A549 (cell line): Measurements from ENCODE around the gene PIGU.
A peak's percentile ranks its signal among the peaks of the same experiment; 100 is the strongest.

Experiments
- CTCF ChIP-seq: fragments of >200 bp; sonication (Bioruptor Twin); formaldehyde crosslinking; IDR thresholded peaks from 3 replicates; pipeline ENCODE4 v1.5.1; 2016
- JUNB ChIP-seq: fragments of >200 bp; sonication (Bioruptor Twin); formaldehyde crosslinking; IDR thresholded peaks from 2 replicates; pipeline ENCODE4 v1.6.1; 2016

DNA sequence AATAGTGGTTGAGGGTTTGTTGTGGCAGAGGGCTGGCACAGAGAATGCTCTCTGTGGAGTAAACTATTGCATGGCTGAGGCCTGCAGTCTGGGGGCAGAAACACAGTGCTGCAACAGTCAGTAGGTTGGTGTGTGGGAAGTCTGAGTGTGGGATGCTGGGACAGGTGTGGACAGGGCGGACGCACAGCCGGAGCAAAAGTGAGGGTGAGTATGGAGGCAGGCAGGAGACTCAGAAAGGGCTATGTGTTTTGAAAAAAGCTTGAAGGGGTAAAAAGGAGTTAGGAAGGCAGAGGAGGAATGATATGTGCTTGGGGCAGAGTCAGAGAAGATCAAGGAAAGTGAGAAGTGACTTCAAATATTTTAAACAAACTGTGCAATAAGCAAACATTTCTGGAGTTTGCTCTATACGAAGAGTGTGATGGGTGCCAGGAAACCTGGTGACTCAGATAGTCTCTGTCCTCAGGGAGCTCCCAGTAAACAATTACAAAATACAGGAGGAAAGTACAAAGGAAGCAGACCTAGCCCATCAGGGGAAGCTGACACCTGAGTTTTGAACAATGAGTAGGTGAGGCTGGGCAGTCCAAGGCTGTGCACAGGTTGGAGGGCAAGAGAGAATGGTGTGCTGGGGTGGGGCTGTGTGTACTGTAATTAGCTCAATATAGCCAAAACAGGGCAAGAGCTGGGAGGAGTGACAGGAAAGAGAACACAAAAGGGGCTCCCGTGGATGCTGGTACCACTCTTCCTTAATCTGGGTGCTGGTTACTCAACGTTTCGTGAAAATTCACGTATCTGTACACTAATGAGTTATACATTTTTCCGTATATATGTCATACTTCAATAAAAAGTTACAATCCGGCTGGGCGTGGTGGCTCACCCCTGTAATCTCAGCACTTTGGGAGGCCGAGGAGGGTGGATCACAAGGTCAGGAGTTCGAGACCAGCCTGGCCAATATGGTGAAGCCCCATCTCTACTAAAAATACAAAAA lies 55.2 kb downstream of the PIGU start:
- TF ChIP-seq CTCF, result no peak
- peak; percentile 87 for TF ChIP-seq JUNB
